HepG2 (cell line): ENCODE results near the gene SYAP1. TPM values are rescaled to one million over a fixed set of nuclear protein-coding genes. Genes with fewer than 3 reads are reported as not detected.

Source experiments
- ATAC-seq: fragments of 200-7000 bp; cut with Tn5 transposase; 3 replicates; pipeline ENCODE4 v1.9.1; 2020; ENCODE audit warnings: mild to moderate bottlenecking, moderate library complexity
- BruUV-seq: library from RNA; stranded (reverse); fragments of 400-500 nt; replicated peaks from 2 replicates; lab custom pipeline; 2021; lab: Mats Ljungman, UMichigan
- CTCF ChIA-PET: fragments of 300-600 bp; formaldehyde crosslinking; extraction: SDS; loops from one replicate; lab custom pipeline; 2021; ENCODE audit warnings: low total read pairs, inconsistent platforms, low intra/inter-chr PET ratio; lab: Yijun Ruan, JAX
- POLR2A ChIA-PET: fragments of 350-600 bp; sonication (Branson Sonifier 250); formaldehyde crosslinking; loops from one replicate; lab custom pipeline; 2020; ENCODE audit warnings: antibody characterized with exemption, inconsistent platforms; lab: Yijun Ruan, JAX
- DNase-seq: peaks from one replicate; pipeline ENCODE4 v3.0.0-alpha.2; 2015; ENCODE audit warnings: low spot score
- FAIRE-seq: peaks from 3 replicates; lab custom pipeline; 2011; peaks lifted over from hg19 to GRCh38; lab: Jason Lieb, UNC
- H2AFZ ChIP-seq: one replicate; pipeline ENCODE4 v1.6.1; 2011; ENCODE audit warnings: low read length, inconsistent platforms
- H3K27ac ChIP-seq: fragments of 300-600 bp; 3 replicates; pipeline ENCODE4 v1.8.0; 2011; ENCODE audit warnings: mixed run types, mild to moderate bottlenecking, mixed read lengths, low read length, inconsistent platforms; ENCODE audit not compliant: insufficient read depth; ENCODE audit errors: extremely low read length
- H3K27me3 ChIP-seq, 2 experiments: fragments of 200-600 bp in 1 of 2; 2 replicates in 1 of 2; 3 replicates in 1 of 2; pipeline versions ENCODE4 v1.6.0 to v1.8.0; 2011; ENCODE audit warnings: low read length in 2 of 2, mild to moderate bottlenecking in 2 of 2, moderate library complexity in 2 of 2, inconsistent platforms in 1 of 2; ENCODE audit not compliant: insufficient read depth in 2 of 2, control insufficient read depth in 1 of 2
- H3K36me3 ChIP-seq, 2 experiments: fragments of 200-600 bp in 1 of 2; replicated peaks in 1 of 2; 2 replicates in 1 of 2; 3 replicates in 1 of 2; pipeline versions ENCODE4 v1.5.1 to v1.8.0; 2011; ENCODE audit warnings: low read length in 2 of 2, inconsistent platforms in 1 of 2; ENCODE audit not compliant: insufficient read depth in 2 of 2, control insufficient read depth in 1 of 2
- H3K4me1 ChIP-seq: 2 replicates; pipeline ENCODE4 v1.5.1; 2012; ENCODE audit warnings: low read length, inconsistent platforms; ENCODE audit not compliant: insufficient read depth
- H3K4me2 ChIP-seq: 2 replicates; pipeline ENCODE4 v1.6.0; 2011; ENCODE audit warnings: low read depth, low read length, inconsistent platforms
- H3K4me3 ChIP-seq, 3 experiments: fragments of 200-600 bp in 1 of 3; sonication (generic), shearing (Covaris generic) in 1 of 3; replicated peaks in 1 of 3; 2 replicates each; pipeline ENCODE4 v1.5.1; 2011 to 2016; ENCODE audit warnings: low read length in 3 of 3, inconsistent platforms in 2 of 3, low read depth in 2 of 3, mild to moderate bottlenecking in 2 of 3, control low read depth in 1 of 3, mixed read lengths in 1 of 3; ENCODE audit not compliant: insufficient read depth in 1 of 3
- H3K79me2 ChIP-seq: one replicate; pipeline ENCODE4 v1.6.1; 2011; ENCODE audit warnings: low read length, inconsistent platforms; ENCODE audit not compliant: insufficient read depth
- H3K9ac ChIP-seq: 2 replicates; pipeline ENCODE4 v1.6.0; 2011; ENCODE audit warnings: mild to moderate bottlenecking, low read depth, low read length, inconsistent platforms; ENCODE audit not compliant: insufficient read depth
- H3K9me3 ChIP-seq: 2 replicates; pipeline ENCODE4 v1.5.1; 2012; ENCODE audit warnings: mild to moderate bottlenecking, low read length
- H4K20me1 ChIP-seq: 2 replicates; pipeline ENCODE4 v1.6.0; 2011; ENCODE audit warnings: inconsistent platforms, mild to moderate bottlenecking, low read length, moderate library complexity; ENCODE audit not compliant: insufficient read depth
- CBX2 ChIP-seq, 2 experiments: fragments of 200-600 bp in 1 of 2; sonication (generic); formaldehyde crosslinking in 1 of 2; IDR thresholded peaks; 2 replicates each; pipeline versions ENCODE4 v1.7.0 to v1.8.1; 2018 to 2022; ENCODE audit warnings: low read depth in 2 of 2, low read length in 1 of 2, mild to moderate bottlenecking in 1 of 2, missing genetic modification reagents in 1 of 2
- CEBPB ChIP-seq: IDR thresholded peaks from 2 replicates; pipeline ENCODE4 v1.6.1; 2011; ENCODE audit warnings: low read depth, low read length, improper control_type of control experiment, borderline replicate concordance
- CEBPG ChIP-seq: IDR thresholded peaks from 2 replicates; pipeline ENCODE4 v1.6.1; 2016
- MED1 ChIP-seq: sonication (generic); formaldehyde crosslinking; IDR thresholded peaks from 2 replicates; pipeline ENCODE4 v1.4.0; 2020; ENCODE audit warnings: missing genetic modification reagents
- NFIC ChIP-seq: IDR thresholded peaks from 2 replicates; pipeline ENCODE4 v1.6.1; 2012; ENCODE audit warnings: mild to moderate bottlenecking, low read length, inconsistent platforms
- SOX13 ChIP-seq, 3 experiments: fragments of 450-650 bp in 1 of 3; sonication (generic) in 1 of 3; formaldehyde crosslinking in 1 of 3; IDR thresholded peaks in 2 of 3; conservative IDR thresholded peaks in 1 of 3; 2 replicates each; pipeline versions ENCODE4 v1.5.0 to v1.6.1; 2016 to 2020; ENCODE audit warnings: antibody characterized with exemption in 1 of 3, mild to moderate bottlenecking in 1 of 3, missing compliant biosample characterization in 1 of 3, missing genetic modification reagents in 1 of 3, moderate library complexity in 1 of 3
- SOX5 ChIP-seq: IDR thresholded peaks from 2 replicates; pipeline ENCODE4 v1.6.1; 2016; ENCODE audit warnings: borderline replicate concordance
- ZNF136 ChIP-seq: sonication (generic); formaldehyde crosslinking; IDR thresholded peaks from 2 replicates; pipeline ENCODE4 v1.8.1; 2022; ENCODE audit warnings: low read depth, mild to moderate bottlenecking, moderate library complexity, missing genetic modification reagents
- ZNF24 ChIP-seq: fragments of 450-650 bp; IDR thresholded peaks from 2 replicates; pipeline ENCODE4 v1.6.1; 2017; ENCODE audit warnings: antibody characterized with exemption, mild to moderate bottlenecking
- WGBS: methylation state at CpG from one replicate; pipeline ENCODE4 v1.1.6; 2017; ENCODE audit warnings: low lambda C conversion rate; 5-methylcytosine and 5-hydroxymethylcytosine counted together
- in situ Hi-C: cut with HindIII; loops from 2 replicates; pipeline ENCODE4 v1.10.0; 2017; ENCODE audit warnings: low pct_unique_long_range_greater_than_20kb; ENCODE audit not compliant: extremely low pct_ligation_motif_present
- intact Hi-C: fragments of 100-400 bp; cut with micrococcal nuclease; formaldehyde crosslinking; loops from one replicate; pipeline ENCODE4 v1.10.0; 2022; ENCODE audit not compliant: unreplicated experiment
- polyA plus RNA-seq, 8 experiments: library from polyadenylated mRNA; depleted of rRNA in 3 of 8; stranded (reverse) in 7 of 8; unstranded in 1 of 8; fragments of >200 nt; fragmentation: Illumina TruSeq in 4 of 8; extraction: Trizol in 4 of 8; gene quantifications; 2 replicates each; pipeline versions ENCODE4 v1.2.1 to v1.2.3, GENCODE V29; 2011 to 2016; ENCODE audit warnings: low read depth in 4 of 8, missing spikeins in 1 of 8, mixed read lengths in 1 of 8; ENCODE audit not compliant: insufficient read depth in 1 of 8
- total RNA-seq, 5 experiments: library from RNA; depleted of rRNA; stranded (reverse); fragments of >200 nt; fragmentation: Illumina TruSeq; extraction: Trizol; gene quantifications; 2 replicates each; pipeline ENCODE4 v1.2.3, GENCODE V29; 2016; ENCODE audit warnings: low read depth in 1 of 5
- TF ChIP-seq, protein P1 (sequence below): sonication (generic); formaldehyde crosslinking; IDR thresholded peaks from 2 replicates; pipeline ENCODE4 v1.4.0; 2020; ENCODE audit warnings: missing genetic modification reagents

The SYAP1 gene
- total and polyA plus RNA-seq, 2 of the 13 experiments (the other 11 are each of a cell fraction or from before 2014, with no cell fraction given), result 4.9 to 18.5 TPM

DNA sequence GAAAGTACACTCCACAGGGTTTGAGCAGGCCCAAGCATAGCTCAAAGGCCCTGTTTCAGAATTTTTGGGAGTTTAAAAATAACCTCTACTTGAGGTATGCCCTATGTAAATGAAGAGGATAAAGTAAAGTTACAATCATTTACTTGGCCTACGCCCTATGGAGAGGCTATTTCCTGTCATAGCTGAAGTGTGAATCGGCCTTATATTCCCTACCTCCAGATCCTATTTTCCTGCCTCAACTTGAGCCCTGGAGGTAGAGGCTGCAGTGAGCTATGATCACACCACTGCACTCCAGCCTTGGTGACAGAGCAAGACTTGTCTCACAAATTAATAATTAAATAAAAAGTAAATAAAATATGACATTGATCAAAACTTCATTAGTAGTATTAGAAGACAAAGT is 55.3 kb downstream of the SYAP1 start:
- peaks cover 33% of the 10 kb centered on the region for H3K4me1 ChIP-seq
- H3K9ac ChIP-seq, result no peak overlapping the region
- TF ChIP-seq NFIC (no peak), ZNF24 (no peak), MED1 (CRISPR knock-in tag) (no peak)
- TF ChIP-seq, all 625 proteins: peak for 0
- 100% methylated on average over 2 of the region's 2 CpGs for WGBS
- Histone ChIP-seq H4K20me1 (no peaks in the 10 kb centered on the region), H3K27me3 (no peaks in the 10 kb centered on the region), H3K36me3 (no peaks in the 10 kb centered on the region), H3K4me2 (no peak overlapping the region), H3K4me3 (no peak overlapping the region), H3K27ac (no peak overlapping the region), H3K79me2 (no peaks in the 10 kb centered on the region), H3K9me3 (no peaks in the 10 kb centered on the region), H2AFZ (no peak overlapping the region)
- in situ Hi-C loops (no loop called here), intact Hi-C loops (no loop called here)
- FAIRE-seq (no peak), ATAC-seq (no peak), DNase-seq (no peak)
- BruUV-seq, result no TSS peak
- POLR2A ChIA-PET, result interaction anchor here (1.0 kb wide), 1 partner anchor 55 kb away, joined by 3 read pairs; the partner anchor contains the start of gene SYAP1
- CTCF ChIA-PET, result no interaction called here

DNA sequence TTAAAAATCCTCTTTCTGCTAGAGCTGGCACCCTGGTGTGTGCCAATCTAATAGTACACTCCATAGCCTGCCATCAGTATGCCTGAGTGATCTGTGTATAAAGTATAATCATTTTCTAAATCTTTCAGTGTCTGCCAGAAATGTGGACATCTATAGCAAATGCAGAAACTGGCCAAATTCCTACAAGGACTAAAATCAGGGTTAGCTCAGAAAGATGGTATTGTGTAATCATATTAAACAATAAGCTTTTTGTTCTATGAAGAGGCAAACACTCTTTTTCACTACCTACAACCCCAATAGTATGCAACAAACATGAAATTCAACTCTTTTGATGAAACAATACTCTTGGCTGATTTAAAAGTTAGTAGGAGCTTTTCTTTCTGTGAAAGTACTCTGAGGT is 59.1 kb downstream of the SYAP1 start:
- no peaks in the 10 kb centered on the region for H3K36me3 ChIP-seq
- H3K9ac ChIP-seq, result no peak overlapping the region
- H2AFZ ChIP-seq, result no peak overlapping the region
- no peaks in the 10 kb centered on the region for H4K20me1 ChIP-seq
- in situ Hi-C loops, result no loop called here
- H3K4me3 ChIP-seq, result no peak overlapping the region; a peak in 1 of 6 replicates
- peak; percentile 26; the same call in 2 of the 3 replicates for ATAC-seq
- FAIRE-seq, result no peak
- TF ChIP-seq ZNF136 (CRISPR knock-in tag), result no peak
- no peak for TF ChIP-seq SOX13 (IDR thresholded peaks at IDR 0.05)
- peak in 1 of 2 experiments; percentile 11; a peak in 1 of 4 replicates for TF ChIP-seq SOX13 (CRISPR knock-in tag; conservative IDR thresholded peaks at IDR 0.05 in 1 of 2, IDR thresholded peaks at IDR 0.05 in 1 of 2)
- TF ChIP-seq, protein P1, sequence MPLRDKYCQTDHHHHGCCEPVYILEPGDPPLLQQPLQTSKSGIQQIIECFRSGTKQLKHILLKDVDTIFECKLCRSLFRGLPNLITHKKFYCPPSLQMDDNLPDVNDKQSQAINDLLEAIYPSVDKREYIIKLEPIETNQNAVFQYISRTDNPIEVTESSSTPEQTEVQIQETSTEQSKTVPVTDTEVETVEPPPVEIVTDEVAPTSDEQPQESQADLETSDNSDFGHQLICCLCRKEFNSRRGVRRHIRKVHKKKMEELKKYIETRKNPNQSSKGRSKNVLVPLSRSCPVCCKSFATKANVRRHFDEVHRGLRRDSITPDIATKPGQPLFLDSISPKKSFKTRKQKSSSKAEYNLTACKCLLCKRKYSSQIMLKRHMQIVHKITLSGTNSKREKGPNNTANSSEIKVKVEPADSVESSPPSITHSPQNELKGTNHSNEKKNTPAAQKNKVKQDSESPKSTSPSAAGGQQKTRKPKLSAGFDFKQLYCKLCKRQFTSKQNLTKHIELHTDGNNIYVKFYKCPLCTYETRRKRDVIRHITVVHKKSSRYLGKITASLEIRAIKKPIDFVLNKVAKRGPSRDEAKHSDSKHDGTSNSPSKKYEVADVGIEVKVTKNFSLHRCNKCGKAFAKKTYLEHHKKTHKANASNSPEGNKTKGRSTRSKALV (CRISPR knock-in tag), result no peak
- TF ChIP-seq CEBPG, result peak; percentile 59
- TF ChIP-seq SOX5 (CRISPR knock-in tag), result peak; percentile 18; the same call in 1 of the 2 replicates
- TF ChIP-seq CBX2 (IDR thresholded peaks at IDR 0.05; ENCODE audit: low read depth, low read length), result no peak
- TF ChIP-seq CBX2 (CRISPR knock-in tag; IDR thresholded peaks at IDR 0.05; ENCODE audit: low read depth), result no peak
- TF ChIP-seq CEBPB, result peak; percentile 77
- H3K4me2 ChIP-seq, result 0 out of 2 replicates have a peak overlapping the region, but pooled peaks have one; percentile 39
- peak; percentile 47 for DNase-seq
- no peaks in the 10 kb centered on the region for H3K9me3 ChIP-seq
- no peaks in the 10 kb centered on the region for H3K79me2 ChIP-seq
- ChIA-PET POLR2A (interaction anchor here (0.7 to 1.1 kb wide), 2 partner anchors 59 to 89 kb away, joined by 4 read pairs; partner anchors contain the start of gene SYAP1), CTCF (no interaction called here)
- H3K27ac ChIP-seq, result peak overlapping the region; percentile 43
- no peaks in the 10 kb centered on the region for H3K27me3 ChIP-seq
- BruUV-seq, result no TSS peak
- peaks cover 43% of the 10 kb centered on the region for H3K4me1 ChIP-seq
- intact Hi-C loops, result no loop called here
